ENCODE results near the gene NHSL1. TPM values are rescaled to one million over a fixed set of nuclear protein-coding genes. Genes with fewer than 3 reads are reported as not detected.

The NHSL1 gene
- polyA plus RNA-seq, 1 experiment, result 10.5 TPM

DNA sequence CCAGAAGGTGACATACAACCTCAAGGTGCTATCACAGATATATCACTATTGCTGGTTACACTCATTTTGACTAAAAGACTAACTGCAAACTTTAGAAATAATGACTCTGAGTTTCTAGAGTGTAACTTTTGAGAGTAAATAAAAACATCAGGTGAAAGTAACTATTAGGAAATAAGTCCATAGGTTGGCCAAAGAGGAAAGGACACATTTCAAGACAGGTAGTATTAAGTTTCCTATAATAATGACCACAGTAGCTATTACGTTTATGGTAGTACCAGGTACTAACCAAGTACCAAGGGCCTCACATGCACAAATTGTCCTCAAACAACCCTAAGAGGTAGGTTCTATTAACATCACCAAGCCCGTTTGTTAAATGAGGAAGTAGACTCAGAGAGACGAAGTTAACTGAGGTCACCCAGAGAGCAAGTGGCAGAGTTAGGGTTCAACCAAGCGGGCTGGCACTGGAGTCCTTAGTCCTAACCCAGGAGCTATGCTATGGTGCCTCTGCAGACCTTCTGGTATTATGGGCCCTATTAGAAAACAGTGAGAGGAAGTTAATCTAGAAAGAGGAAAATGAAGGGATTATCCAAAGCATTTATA, 58.4 kb downstream of the NHSL1 start:
- POLR2A ChIA-PET, result interaction anchor here (0.6 kb wide), 1 partner anchor 145 kb away, joined by 4 read pairs; no protein-coding TSS in a partner anchor
- DNase-seq (ENCODE audit: low read depth, low spot score), result no peak
- TF ChIP-seq, protein P1, sequence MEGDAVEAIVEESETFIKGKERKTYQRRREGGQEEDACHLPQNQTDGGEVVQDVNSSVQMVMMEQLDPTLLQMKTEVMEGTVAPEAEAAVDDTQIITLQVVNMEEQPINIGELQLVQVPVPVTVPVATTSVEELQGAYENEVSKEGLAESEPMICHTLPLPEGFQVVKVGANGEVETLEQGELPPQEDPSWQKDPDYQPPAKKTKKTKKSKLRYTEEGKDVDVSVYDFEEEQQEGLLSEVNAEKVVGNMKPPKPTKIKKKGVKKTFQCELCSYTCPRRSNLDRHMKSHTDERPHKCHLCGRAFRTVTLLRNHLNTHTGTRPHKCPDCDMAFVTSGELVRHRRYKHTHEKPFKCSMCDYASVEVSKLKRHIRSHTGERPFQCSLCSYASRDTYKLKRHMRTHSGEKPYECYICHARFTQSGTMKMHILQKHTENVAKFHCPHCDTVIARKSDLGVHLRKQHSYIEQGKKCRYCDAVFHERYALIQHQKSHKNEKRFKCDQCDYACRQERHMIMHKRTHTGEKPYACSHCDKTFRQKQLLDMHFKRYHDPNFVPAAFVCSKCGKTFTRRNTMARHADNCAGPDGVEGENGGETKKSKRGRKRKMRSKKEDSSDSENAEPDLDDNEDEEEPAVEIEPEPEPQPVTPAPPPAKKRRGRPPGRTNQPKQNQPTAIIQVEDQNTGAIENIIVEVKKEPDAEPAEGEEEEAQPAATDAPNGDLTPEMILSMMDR (IDR thresholded peaks at IDR 0.05; ENCODE audit: low read depth, low read length), result no peak
- Histone ChIP-seq H3K9me3 (ENCODE audit: control insufficient read depth, insufficient read depth, low read length) (no peaks in the 10 kb centered on the region), H3K27ac (ENCODE audit: low read depth, low read length) (no peak overlapping the region), H3K4me3 (ENCODE audit: low read depth, low read length) (no peak overlapping the region), H3K27me3 (ENCODE audit: control insufficient read depth, insufficient read depth, low read length) (no peaks in the 10 kb centered on the region)
- CTCF ChIA-PET, result interaction anchor here (1.2 to 1.8 kb wide), 4 partner anchors 12 to 148 kb away, joined by 3 to 8 read pairs (median 6); no protein-coding TSS in a partner anchor

DNA sequence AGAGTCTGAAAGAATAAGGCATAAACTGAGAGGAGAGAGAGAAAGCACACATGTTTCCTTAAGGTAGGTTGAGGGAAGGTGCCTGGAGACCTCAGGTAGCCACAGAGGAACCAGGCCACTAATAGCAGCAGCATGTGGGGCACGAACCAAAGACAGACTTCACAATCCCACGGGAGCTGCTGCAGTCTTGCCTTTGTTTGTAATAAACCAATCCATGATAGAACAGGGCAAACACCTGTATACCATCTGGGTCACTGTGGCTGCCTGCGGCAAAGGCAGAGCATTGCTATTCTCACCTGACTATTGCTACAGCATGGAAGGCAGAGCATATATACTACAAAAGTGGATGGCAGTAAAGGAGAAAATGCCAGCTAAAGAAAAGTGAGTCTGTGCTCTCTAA, 59.0 kb downstream of the NHSL1 start:
- CTCF ChIA-PET, result interaction anchor here (1.3 to 1.7 kb wide), 2 partner anchors 11 to 148 kb away, joined by 3 to 8 read pairs; no protein-coding TSS in a partner anchor
- TF ChIP-seq, protein P1 (IDR thresholded peaks at IDR 0.05; ENCODE audit: low read depth, low read length), result no peak
- H3K9me3 ChIP-seq (ENCODE audit: control insufficient read depth, insufficient read depth, low read length), result no peaks in the 10 kb centered on the region

DNA sequence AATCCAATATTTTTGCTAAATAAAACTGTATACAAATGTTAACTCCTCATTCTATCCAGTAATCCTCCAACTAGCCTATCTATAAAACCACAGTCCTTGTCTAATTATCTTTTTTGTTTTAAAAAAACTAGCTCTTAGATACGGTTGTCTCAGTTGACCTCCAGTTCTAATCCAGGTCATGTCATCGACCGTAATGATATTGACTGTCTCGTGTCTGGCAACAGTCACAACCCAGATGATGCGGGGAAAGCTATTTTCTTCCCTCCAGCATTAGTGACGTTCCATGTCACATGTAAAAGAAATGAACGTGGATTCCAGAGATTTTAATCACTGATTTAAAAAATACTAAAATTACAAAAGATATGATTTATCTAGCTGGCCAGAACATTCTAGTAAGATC, 59.7 kb downstream of the NHSL1 start:
- Histone ChIP-seq H3K4me3 (ENCODE audit: low read depth, low read length) (no peak overlapping the region), H3K27me3 (ENCODE audit: control insufficient read depth, insufficient read depth, low read length) (no peaks in the 10 kb centered on the region), H3K27ac (ENCODE audit: low read depth, low read length) (no peak overlapping the region), H3K9me3 (ENCODE audit: control insufficient read depth, insufficient read depth, low read length) (no peaks in the 10 kb centered on the region)
- POLR2A ChIA-PET, result no interaction called here
- DNase-seq (ENCODE audit: low read depth, low spot score), result no peak
- TF ChIP-seq, protein P1 (IDR thresholded peaks at IDR 0.05; ENCODE audit: low read depth, low read length), result no peak
- CTCF ChIA-PET, result interaction anchor here (1.3 to 1.7 kb wide), 2 partner anchors 10 to 149 kb away, joined by 3 to 8 read pairs; no protein-coding TSS in a partner anchor

More for the DNA sequence above, 59.0 kb downstream of the NHSL1 start:
- Histone ChIP-seq H3K4me3 (ENCODE audit: low read depth, low read length) (no peak overlapping the region), H3K27me3 (ENCODE audit: control insufficient read depth, insufficient read depth, low read length) (no peaks in the 10 kb centered on the region), H3K27ac (ENCODE audit: low read depth, low read length) (no peak overlapping the region)
- POLR2A ChIA-PET, result interaction anchor here (0.6 kb wide), 1 partner anchor 145 kb away, joined by 4 read pairs; no protein-coding TSS in a partner anchor
- DNase-seq (ENCODE audit: low read depth, low spot score), result no peak

DNA sequence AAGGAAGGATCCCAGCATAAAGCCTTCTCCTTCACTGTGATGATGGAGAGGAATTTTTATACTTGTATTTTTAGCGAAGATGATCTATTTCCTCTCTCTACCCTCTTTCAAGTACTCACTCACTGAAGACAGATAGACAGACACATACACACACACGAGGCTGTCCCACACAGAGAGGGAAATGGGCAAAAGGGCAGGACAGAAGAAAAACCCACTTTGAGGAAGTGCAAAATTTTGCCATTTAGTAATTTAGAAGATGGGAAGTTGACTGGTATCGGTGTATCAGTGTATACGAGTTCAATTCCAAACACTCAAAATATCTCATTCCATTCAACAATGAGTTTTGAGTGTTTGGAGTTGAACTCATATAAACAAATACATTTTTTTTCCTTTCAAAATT, 64.4 kb downstream of the NHSL1 start:
- TF ChIP-seq, protein P1 (IDR thresholded peaks at IDR 0.05; ENCODE audit: low read depth, low read length), result no peak
- no peak overlapping the region for H3K27ac ChIP-seq (ENCODE audit: low read depth, low read length)
- no peak overlapping the region for H3K4me3 ChIP-seq (ENCODE audit: low read depth, low read length)
- no peaks in the 10 kb centered on the region for H3K9me3 ChIP-seq (ENCODE audit: control insufficient read depth, insufficient read depth, low read length)
- DNase-seq (ENCODE audit: low read depth, low spot score), result no peak
- CTCF ChIA-PET, result interaction anchor here (0.6 to 1.9 kb wide), 2 partner anchors 19 to 74 kb away, joined by 3 to 10 read pairs; no protein-coding TSS in a partner anchor
- POLR2A ChIA-PET, result no interaction called here
- H3K27me3 ChIP-seq (ENCODE audit: control insufficient read depth, insufficient read depth, low read length), result no peaks in the 10 kb centered on the region

DNA sequence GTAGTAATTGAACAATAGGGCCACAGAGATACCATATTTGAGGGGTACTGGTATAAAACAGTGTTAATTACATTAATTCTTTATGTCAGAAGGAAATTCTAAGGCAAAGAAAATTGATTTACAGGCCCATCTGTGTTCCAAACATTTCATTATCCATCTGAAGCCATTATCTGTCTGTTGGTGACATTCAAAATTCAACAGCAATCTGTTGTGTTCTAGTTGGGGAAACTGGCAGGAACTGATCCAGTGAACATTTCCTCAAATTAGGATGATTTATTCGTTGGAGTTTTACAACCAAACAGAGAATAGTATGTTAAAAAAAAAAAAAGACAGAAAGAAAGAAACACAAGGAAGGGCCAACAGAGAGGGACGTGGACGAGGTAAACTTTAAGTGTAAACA, 65.2 kb downstream of the NHSL1 start:
- no peak for DNase-seq (ENCODE audit: low read depth, low spot score)
- TF ChIP-seq, protein P1 (IDR thresholded peaks at IDR 0.05; ENCODE audit: low read depth, low read length), result no peak
- Histone ChIP-seq H3K9me3 (ENCODE audit: control insufficient read depth, insufficient read depth, low read length) (no peaks in the 10 kb centered on the region), H3K4me3 (ENCODE audit: low read depth, low read length) (no peak overlapping the region), H3K27ac (ENCODE audit: low read depth, low read length) (no peak overlapping the region), H3K27me3 (ENCODE audit: control insufficient read depth, insufficient read depth, low read length) (no peaks in the 10 kb centered on the region)
- CTCF ChIA-PET, result no interaction called here
- POLR2A ChIA-PET, result interaction anchor here (0.5 kb wide), 1 partner anchor 90 kb away, joined by 3 read pairs; no protein-coding TSS in a partner anchor

Measured in AG04450 (cell line).